ENCODE results near the gene CACNB1.

CACNB1 gene

DNA sequence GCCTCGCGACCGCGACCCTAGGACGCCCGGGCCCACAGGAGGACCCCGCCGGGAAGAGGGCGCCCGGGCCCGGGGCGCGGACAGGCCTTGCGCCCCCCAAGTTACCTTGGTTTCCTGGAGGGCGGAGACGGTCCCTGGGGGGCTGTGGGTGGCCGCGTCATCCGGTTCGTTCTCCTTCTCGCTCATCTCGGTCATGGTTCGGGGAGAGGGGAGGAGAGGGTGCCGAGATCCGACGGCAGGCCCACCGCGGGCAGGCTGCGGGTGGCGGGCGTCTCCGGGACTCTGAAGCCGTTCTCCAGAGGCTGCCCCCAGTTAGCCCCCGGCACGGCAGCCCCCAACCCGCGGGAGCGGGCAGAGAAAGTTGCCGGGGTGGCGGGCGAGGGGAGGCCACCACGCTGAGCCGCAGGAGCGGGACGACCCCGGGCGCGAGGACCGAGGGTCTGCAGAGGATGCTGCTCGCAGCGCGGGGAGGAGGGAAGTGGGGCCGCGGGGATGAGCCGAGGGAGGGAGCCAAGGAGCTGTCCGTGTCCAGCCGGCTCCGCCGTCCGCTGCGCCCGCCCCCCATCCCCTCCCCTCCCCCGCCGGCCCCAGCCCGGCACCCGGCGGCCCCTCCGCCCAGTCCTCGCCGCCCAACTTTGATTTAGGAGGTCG lies 28.0 kb upstream of the CACNB1 start, which contains the start of gene STAC2:
STAC2 (minus strand) TSS at position 638 of the 651 bp plus-strand sequence; CDS start at position 195, 443 bp downstream.
- no peak within 1 kb of the TSS for H3K27ac ChIP-seq
- no peak for TF ChIP-seq ZFX (IDR thresholded peaks at IDR 0.05; ENCODE audit: borderline replicate concordance)
- TF ChIP-seq, protein P1, sequence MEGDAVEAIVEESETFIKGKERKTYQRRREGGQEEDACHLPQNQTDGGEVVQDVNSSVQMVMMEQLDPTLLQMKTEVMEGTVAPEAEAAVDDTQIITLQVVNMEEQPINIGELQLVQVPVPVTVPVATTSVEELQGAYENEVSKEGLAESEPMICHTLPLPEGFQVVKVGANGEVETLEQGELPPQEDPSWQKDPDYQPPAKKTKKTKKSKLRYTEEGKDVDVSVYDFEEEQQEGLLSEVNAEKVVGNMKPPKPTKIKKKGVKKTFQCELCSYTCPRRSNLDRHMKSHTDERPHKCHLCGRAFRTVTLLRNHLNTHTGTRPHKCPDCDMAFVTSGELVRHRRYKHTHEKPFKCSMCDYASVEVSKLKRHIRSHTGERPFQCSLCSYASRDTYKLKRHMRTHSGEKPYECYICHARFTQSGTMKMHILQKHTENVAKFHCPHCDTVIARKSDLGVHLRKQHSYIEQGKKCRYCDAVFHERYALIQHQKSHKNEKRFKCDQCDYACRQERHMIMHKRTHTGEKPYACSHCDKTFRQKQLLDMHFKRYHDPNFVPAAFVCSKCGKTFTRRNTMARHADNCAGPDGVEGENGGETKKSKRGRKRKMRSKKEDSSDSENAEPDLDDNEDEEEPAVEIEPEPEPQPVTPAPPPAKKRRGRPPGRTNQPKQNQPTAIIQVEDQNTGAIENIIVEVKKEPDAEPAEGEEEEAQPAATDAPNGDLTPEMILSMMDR (IDR thresholded peaks at IDR 0.05): no peak

DNA sequence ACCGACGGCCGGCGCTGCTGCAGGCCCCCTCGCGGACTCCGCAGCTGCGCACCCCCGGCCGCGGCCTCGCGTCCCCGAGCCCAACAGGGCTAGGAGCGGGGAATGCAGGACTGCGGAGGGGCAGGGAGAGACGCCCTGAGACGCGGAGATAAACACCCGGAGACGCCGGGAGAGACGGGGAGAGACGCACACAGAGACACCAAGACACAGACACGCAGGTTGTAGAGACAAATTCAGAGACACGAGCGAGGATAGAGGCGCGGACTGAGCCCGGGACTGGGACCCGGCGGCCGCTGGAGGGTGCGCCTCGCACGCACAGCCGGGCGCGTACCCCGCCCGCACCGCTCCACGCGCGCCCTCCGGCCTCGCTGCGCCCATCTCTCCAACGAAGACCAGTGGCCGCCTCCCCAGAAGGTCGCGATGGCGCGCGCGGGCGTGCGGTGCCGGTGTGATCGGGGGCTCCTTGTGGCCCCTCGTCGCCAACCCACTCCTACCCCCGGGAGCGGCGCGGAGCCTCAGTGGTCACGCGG lies 27.4 kb upstream of the CACNB1 start:
- TF ChIP-seq, protein P1 (IDR thresholded peaks at IDR 0.05): no peak
- no peak for TF ChIP-seq ZFX (IDR thresholded peaks at IDR 0.05; ENCODE audit: borderline replicate concordance)
- no peak overlapping the region for H3K27ac ChIP-seq

DNA sequence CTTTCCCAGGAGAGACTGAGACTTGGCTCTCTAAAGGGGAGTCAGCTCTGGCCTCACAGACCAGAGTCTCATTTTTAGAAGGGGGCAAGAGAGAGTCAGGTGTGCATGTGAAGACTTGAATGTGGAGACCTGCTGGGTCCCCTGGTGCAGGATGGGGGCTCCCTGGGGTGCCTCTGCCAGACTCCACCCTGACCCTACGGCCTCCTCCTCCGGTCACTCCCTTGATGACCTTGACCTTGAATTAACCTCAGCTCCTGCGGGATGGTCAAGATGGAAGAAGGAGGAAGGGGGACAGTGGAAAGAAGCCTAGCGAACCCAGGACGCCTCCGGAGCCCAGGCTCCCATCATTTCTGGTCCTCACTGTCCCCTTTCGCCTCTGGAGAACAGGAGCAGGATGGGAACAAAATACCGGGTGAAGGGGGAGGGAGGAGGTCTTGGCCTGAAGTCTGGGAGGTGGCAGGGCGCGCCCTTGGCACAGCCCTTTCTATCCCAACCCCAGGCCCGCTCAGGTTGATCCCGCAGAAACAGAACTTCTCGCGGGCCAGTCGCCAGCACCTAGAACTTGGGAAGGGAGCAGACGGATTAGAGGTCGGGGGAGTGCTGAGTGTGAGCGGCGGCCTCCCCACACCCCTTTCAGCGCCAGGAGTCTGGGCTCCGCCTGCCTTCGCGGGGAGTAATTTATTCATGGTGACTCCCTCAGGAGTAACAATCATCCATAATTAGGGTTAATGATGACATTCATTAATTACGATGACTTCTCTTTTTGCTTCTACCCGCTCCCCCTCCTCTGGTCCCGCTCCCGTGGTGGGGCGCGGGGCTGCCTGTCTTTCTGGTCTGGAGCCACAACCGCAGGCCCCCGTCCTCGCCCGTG lies 26.7 kb upstream of the CACNB1 start:
- H3K27ac ChIP-seq: no peak overlapping the region

DNA sequence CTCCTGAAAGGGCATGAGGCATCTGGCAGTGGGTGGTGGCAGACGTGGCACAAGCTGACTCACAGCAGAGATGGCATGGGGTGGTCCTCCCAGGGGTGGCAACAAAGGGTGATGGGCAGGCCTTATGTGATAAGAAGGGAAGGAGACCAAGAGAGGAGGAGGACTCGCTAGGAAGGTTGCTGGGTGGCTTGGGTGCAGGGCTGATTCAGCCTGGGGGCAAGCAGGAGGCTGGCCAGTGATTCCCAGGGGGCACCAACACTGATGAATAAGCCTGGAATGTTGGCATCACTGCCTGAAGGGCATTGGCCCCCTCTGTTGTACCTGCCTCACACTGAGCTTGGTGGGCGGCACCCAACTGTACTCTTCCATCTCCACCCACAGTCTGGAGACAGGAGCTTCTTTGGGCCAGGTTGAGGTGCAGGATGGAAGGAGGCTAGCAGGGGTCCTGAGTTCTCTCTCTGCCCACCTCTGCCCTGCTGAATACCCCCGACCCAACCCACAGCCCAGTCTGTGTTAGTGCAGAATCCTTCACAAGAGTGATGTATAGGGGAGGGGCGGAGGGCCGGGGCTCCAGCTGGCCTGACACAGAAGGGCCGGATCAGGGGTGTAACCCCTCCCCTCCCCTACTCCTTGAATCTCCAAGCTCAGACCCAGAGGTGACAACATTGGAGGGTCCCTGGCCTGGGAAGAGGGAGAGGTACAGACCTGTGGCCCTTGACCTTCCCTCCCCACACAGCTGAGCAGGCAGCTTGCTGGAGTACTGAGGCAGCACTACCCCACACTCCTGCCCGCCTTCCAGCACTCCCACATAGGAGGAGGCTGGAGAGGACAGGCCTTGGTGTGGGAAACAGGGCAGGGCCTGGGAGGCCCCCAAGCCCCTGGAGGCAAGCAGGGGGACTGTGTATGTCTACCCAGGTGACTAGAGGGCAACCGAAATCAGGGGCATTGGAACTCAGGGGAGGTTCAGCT lies 25.7 kb upstream of the CACNB1 start:
- TF ChIP-seq, protein P1 (IDR thresholded peaks at IDR 0.05): no peak
- no peak for TF ChIP-seq ZFX (IDR thresholded peaks at IDR 0.05; ENCODE audit: borderline replicate concordance)
- H3K27ac ChIP-seq: no peak overlapping the region

More for the DNA sequence above, 26.7 kb upstream of the CACNB1 start:
- TF ChIP-seq, protein P1 (IDR thresholded peaks at IDR 0.05): no peak
- no peak for TF ChIP-seq ZFX (IDR thresholded peaks at IDR 0.05; ENCODE audit: borderline replicate concordance)

DNA sequence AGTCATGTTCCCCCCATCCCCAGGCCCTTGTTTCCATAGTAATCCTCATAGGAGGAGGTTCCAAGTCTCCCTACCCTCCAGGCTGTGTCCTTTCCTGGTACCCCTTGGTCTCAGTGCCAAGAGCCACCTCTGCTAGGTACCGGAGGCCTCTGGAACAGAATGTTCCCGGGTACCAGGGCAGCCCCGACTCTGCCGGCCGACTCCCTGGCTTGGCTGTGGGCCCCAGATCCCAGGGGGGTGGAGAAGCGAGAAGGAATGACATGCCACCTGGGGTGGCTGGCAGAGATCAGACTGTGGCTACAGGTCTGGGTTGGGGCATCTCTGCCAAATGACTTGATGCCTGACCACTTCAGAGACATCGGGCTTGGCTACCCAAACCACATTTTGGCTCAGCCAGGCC lies 24.7 kb upstream of the CACNB1 start:
- TF ChIP-seq ZFX (IDR thresholded peaks at IDR 0.05; ENCODE audit: borderline replicate concordance): no peak
- TF ChIP-seq, protein P1 (IDR thresholded peaks at IDR 0.05): no peak

DNA sequence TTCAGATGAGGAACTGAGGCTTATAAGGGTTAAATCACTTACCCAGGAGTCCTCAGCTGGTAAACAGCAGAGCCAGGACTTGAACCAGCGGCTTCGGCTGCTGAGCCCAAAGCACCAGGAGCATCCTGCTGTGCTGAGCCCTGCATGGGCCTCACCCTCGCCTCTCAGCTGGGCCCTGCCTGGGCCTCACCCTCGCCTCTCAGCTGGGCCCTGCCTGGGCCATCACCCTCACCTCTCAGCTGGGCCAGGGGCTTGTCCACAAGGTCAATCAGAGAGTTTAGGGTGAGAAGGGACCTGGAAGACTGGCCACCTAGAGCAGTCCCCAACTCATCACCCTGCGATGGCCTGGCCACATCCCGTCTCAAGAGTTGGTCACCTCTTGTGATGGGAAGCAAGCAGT lies 24.1 kb upstream of the CACNB1 start:
- H3K27ac ChIP-seq: no peak overlapping the region
- no peak for TF ChIP-seq ZFX (IDR thresholded peaks at IDR 0.05; ENCODE audit: borderline replicate concordance)
- TF ChIP-seq, protein P1 (IDR thresholded peaks at IDR 0.05): no peak

More for the DNA sequence above, 24.7 kb upstream of the CACNB1 start:
- H3K27ac ChIP-seq: no peak overlapping the region

All from 22Rv1 (cell line).